Measurements from ENCODE around the gene ARL6IP4. TPM values are rescaled to one million over a fixed set of nuclear protein-coding genes. Genes with fewer than 3 reads are reported as not detected.

The ARL6IP4 gene
- total RNA-seq, 1 experiment from 2014 or later, result 171 TPM

DNA sequence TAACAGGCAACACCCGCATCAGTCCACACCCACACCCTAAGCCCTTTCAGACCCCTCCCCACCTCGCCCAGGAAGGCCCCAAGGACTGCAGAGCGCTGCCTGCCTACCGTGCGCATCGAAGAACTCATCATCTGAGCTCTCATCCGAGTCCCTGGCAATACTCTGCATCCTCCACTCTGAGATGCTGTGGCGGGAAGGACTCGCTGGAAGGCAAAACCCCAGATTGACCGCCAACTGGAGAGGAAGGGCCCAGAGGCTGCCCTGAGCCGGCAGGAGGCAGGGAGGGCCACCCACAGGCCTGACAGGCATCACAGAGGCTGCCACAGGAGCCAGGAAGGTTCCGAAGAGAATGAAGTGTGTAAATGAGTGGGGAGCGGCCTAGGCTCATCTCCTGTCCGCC, 23.8 kb downstream of the ARL6IP4 start:
- Mint-ChIP-seq H3K9me3 (ENCODE audit: low read depth, unreplicated experiment) (no peaks in the 10 kb centered on the region), H3K27me3 (ENCODE audit: unreplicated experiment) (no peaks in the 10 kb centered on the region), H3K4me3 (ENCODE audit: low read depth, unreplicated experiment) (no peak overlapping the region), H3K4me1 (ENCODE audit: low read depth, unreplicated experiment) (no peaks in the 10 kb centered on the region), H3K36me3 (ENCODE audit: insufficient read depth, unreplicated experiment) (no peaks in the 10 kb centered on the region), H3K27ac (ENCODE audit: unreplicated experiment) (no peak overlapping the region)
- no peak for DNase-seq
- BruUV-seq (replicated peaks), result no TSS peak
- intact Hi-C loops (cut with micrococcal nuclease; ENCODE audit: unreplicated experiment), result no loop called here
- TF ChIP-seq CTCF (IDR thresholded peaks at IDR 0.05; ENCODE audit: unreplicated experiment), result no peak
- CTCF ChIA-PET, result interaction anchor here (0.6 kb wide), 1 partner anchor 1779 kb away, joined by 3 read pairs; no protein-coding TSS in a partner anchor

- Mint-ChIP-seq H3K4me1 (ENCODE audit: low read depth, unreplicated experiment) (no peaks in the 10 kb centered on the region), H3K27me3 (ENCODE audit: unreplicated experiment) (no peaks in the 10 kb centered on the region), H3K27ac (ENCODE audit: unreplicated experiment) (no peak overlapping the region), H3K4me3 (ENCODE audit: low read depth, unreplicated experiment) (no peak overlapping the region), H3K36me3 (ENCODE audit: insufficient read depth, unreplicated experiment) (no peaks in the 10 kb centered on the region), H3K9me3 (ENCODE audit: low read depth, unreplicated experiment) (no peaks in the 10 kb centered on the region)
- intact Hi-C loops (cut with micrococcal nuclease; ENCODE audit: unreplicated experiment), result no loop called here
- no TSS peak for BruUV-seq (replicated peaks)
- DNase-seq, result no peak
- CTCF ChIA-PET, result interaction anchor here (0.7 to 0.8 kb wide), 2 partner anchors 135 to 172 kb away, joined by 3 to 4 read pairs; no protein-coding TSS in a partner anchor
- no peak for TF ChIP-seq CTCF (IDR thresholded peaks at IDR 0.05; ENCODE audit: unreplicated experiment)
These were observed 24.7 kb downstream of the ARL6IP4 start for GRCh38 chr12:123005081-123005626.

DNA sequence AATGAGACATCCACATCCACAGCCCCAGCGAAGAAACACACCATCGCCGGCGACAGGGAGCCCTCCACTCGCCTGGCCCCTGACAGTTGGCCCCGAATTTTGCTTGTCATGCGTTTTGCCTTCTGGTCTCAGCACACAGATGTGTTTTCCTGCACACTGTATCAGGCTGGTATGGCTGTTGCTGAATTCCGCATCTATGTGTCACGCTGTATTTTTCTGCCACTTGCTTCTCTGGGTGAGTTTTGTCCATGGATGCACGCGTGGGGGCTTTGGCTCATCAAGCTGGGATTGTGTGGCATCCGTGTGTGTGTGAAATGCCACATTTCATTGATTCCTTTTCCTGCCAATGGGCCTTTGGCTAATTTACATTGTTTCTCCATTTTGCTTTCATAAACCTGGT, 26.5 kb downstream of the ARL6IP4 start:
- TF ChIP-seq CTCF (IDR thresholded peaks at IDR 0.05; ENCODE audit: unreplicated experiment), result no peak
- no peak for DNase-seq
- Mint-ChIP-seq H3K4me3 (ENCODE audit: low read depth, unreplicated experiment) (no peak overlapping the region), H3K4me1 (ENCODE audit: low read depth, unreplicated experiment) (no peaks in the 10 kb centered on the region), H3K27ac (ENCODE audit: unreplicated experiment) (no peak overlapping the region), H3K36me3 (ENCODE audit: insufficient read depth, unreplicated experiment) (no peaks in the 10 kb centered on the region), H3K27me3 (ENCODE audit: unreplicated experiment) (no peaks in the 10 kb centered on the region), H3K9me3 (ENCODE audit: low read depth, unreplicated experiment) (no peaks in the 10 kb centered on the region)
- no TSS peak for BruUV-seq (replicated peaks)
- intact Hi-C loops (cut with micrococcal nuclease; ENCODE audit: unreplicated experiment), result no loop called here
- CTCF ChIA-PET, result no interaction called here

GRCh38 chr12:123010110-123010509, 29.6 kb downstream of the ARL6IP4 start:
- no TSS peak for BruUV-seq (replicated peaks)
- CTCF ChIA-PET, result no interaction called here

More at GRCh38 chr12:123010110-123010509, 29.6 kb downstream of the ARL6IP4 start:
- H3K27me3 Mint-ChIP-seq (ENCODE audit: unreplicated experiment), result no peaks in the 10 kb centered on the region
- no peak overlapping the region for H3K27ac Mint-ChIP-seq (ENCODE audit: unreplicated experiment)
- H3K9me3 Mint-ChIP-seq (ENCODE audit: low read depth, unreplicated experiment), result no peaks in the 10 kb centered on the region
- no peaks in the 10 kb centered on the region for H3K36me3 Mint-ChIP-seq (ENCODE audit: insufficient read depth, unreplicated experiment)
- no peaks in the 10 kb centered on the region for H3K4me1 Mint-ChIP-seq (ENCODE audit: low read depth, unreplicated experiment)
- no peak overlapping the region for H3K4me3 Mint-ChIP-seq (ENCODE audit: low read depth, unreplicated experiment)
- intact Hi-C loops (cut with micrococcal nuclease; ENCODE audit: unreplicated experiment), result no loop called here
- DNase-seq, result no peak
- no peak for TF ChIP-seq CTCF (IDR thresholded peaks at IDR 0.05; ENCODE audit: unreplicated experiment)
